Mesothelial cell of epicardium (in vitro differentiated cells): ENCODE measurements around the gene UFD1. TPM values are rescaled to one million over a fixed set of nuclear protein-coding genes. Genes with fewer than 3 reads are reported as not detected.

Source experiments
- DNase-seq, 2 experiments: peaks; one replicate each; pipeline ENCODE4 v3.0.0; 2021; ENCODE audit warnings: low spot score in 2 of 2; ENCODE audit not compliant: unreplicated experiment in 2 of 2
- H3K27ac Mint-ChIP-seq: 2 replicates; pipeline ENCODE4 v1.8.0; 2021; ENCODE audit warnings: mixed read lengths
- H3K27me3 Mint-ChIP-seq: 2 replicates; pipeline ENCODE4 v1.8.0; 2021; ENCODE audit warnings: low read depth, mixed read lengths
- H3K36me3 Mint-ChIP-seq: 2 replicates; pipeline ENCODE4 v1.8.0; 2021; ENCODE audit warnings: mixed read lengths
- H3K4me1 Mint-ChIP-seq: 2 replicates; pipeline ENCODE4 v1.8.0; 2021; ENCODE audit warnings: mixed read lengths
- H3K4me3 Mint-ChIP-seq: 2 replicates; pipeline ENCODE4 v1.8.0; 2021; ENCODE audit warnings: mild to moderate bottlenecking, moderate library complexity, mixed read lengths
- H3K9me3 Mint-ChIP-seq: 2 replicates; pipeline ENCODE4 v1.8.0; 2021; ENCODE audit warnings: mixed read lengths
- CTCF ChIP-seq: fragments of 200-600 bp; sonication (generic); IDR thresholded peaks from one replicate; pipeline ENCODE4 v1.5.0; 2021; ENCODE audit warnings: antibody characterized with exemption; ENCODE audit not compliant: unreplicated experiment
- total RNA-seq: library from RNA; stranded (reverse); gene quantifications from 3 replicates; pipeline ENCODE4 v1.2.1, GENCODE V29; 2021

Gene UFD1
- total RNA-seq, 1 donor from 2014 or later = 38.8 TPM

- TF ChIP-seq CTCF = no peak
- Mint-ChIP-seq H3K27me3 (no peaks in the 10 kb centered on the region), H3K4me1 (no peaks in the 10 kb centered on the region), H3K4me3 (no peak overlapping the region), H3K36me3 (peaks cover 7% of the 10 kb centered on the region), H3K27ac (no peak overlapping the region), H3K9me3 (no peaks in the 10 kb centered on the region)
- DNase-seq = no peak
These were observed 28.5 kb upstream of the UFD1 start for GRCh38 chr22:19507534-19507861.

GRCh38 chr22:19506212-19506611, 27.2 kb upstream of the UFD1 start:
- Mint-ChIP-seq H3K4me3 (no peak overlapping the region), H3K27ac (no peak overlapping the region), H3K36me3 (peaks cover 4% of the 10 kb centered on the region), H3K9me3 (no peaks in the 10 kb centered on the region), H3K27me3 (no peaks in the 10 kb centered on the region), H3K4me1 (no peaks in the 10 kb centered on the region)
- TF ChIP-seq CTCF = no peak
- no peak for DNase-seq

- no peak for TF ChIP-seq CTCF
- no peak overlapping the region for H3K27ac Mint-ChIP-seq
These were observed 26.7 kb upstream of the UFD1 start for GRCh38 chr22:19505735-19506126.

GRCh38 chr22:19504900-19505734, 26.1 kb upstream of the UFD1 start:
- no peak overlapping the region for H3K4me3 Mint-ChIP-seq
- no peak for TF ChIP-seq CTCF
- no peaks in the 10 kb centered on the region for H3K9me3 Mint-ChIP-seq
- H3K36me3 Mint-ChIP-seq = no peaks in the 10 kb centered on the region
- DNase-seq = no peak
- H3K27me3 Mint-ChIP-seq = no peaks in the 10 kb centered on the region
- H3K27ac Mint-ChIP-seq = no peak overlapping the region
- no peaks in the 10 kb centered on the region for H3K4me1 Mint-ChIP-seq

More at GRCh38 chr22:19505735-19506126, 26.7 kb upstream of the UFD1 start:
- Mint-ChIP-seq H3K36me3 (peaks cover under 1% of the 10 kb centered on the region), H3K4me3 (no peak overlapping the region), H3K9me3 (no peaks in the 10 kb centered on the region), H3K27me3 (no peaks in the 10 kb centered on the region), H3K4me1 (no peaks in the 10 kb centered on the region)
- DNase-seq = no peak

GRCh38 chr22:19503869-19504268, 24.9 kb upstream of the UFD1 start:
- Mint-ChIP-seq H3K27me3 (no peaks in the 10 kb centered on the region), H3K36me3 (no peaks in the 10 kb centered on the region), H3K27ac (no peak overlapping the region), H3K4me3 (no peak overlapping the region), H3K9me3 (no peaks in the 10 kb centered on the region), H3K4me1 (no peaks in the 10 kb centered on the region)
- DNase-seq = no peak
- TF ChIP-seq CTCF = no peak
